D721Med (cell line): ENCODE data around the gene GOLPH3.

Experiments used
- DNase-seq: peaks from one replicate; pipeline ENCODE4 v3.0.0; 2011; ENCODE audit warnings: low spot score; ENCODE audit not compliant: insufficient read length
- FAIRE-seq: peaks from 2 replicates; lab custom pipeline; 2011; peaks lifted over from hg19 to GRCh38; lab: Jason Lieb, UNC
- TF ChIP-seq, protein P1 (sequence below): IDR thresholded peaks from 2 replicates; pipeline ENCODE4 v1.5.1; 2012; ENCODE audit warnings: mild to moderate bottlenecking, control low read depth; ENCODE audit not compliant: insufficient read depth; ENCODE audit errors: missing control alignments

Gene GOLPH3

DNA sequence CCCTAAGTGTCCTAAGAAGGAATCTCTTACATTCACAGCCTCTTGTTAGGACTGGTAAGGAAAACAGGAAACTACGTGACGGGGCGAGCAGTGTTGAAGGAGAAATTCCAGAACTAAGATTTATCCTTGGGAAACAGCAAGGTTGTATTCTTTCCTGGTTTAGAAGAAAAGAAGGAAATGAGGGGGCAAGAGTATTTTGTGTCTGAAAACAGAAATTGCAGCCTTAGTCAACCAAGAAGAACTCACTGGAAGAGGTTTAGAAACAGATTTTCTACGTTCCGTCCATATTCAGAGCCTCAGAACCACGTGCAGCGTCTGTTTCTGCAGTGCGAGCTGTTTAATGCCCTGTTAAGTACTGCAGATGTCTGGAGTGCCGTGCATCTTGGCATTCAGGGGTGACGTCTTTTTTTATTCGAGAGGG lies 75.2 kb downstream of the GOLPH3 start:
- no peak for FAIRE-seq
- DNase-seq = no peak
- TF ChIP-seq, protein P1, sequence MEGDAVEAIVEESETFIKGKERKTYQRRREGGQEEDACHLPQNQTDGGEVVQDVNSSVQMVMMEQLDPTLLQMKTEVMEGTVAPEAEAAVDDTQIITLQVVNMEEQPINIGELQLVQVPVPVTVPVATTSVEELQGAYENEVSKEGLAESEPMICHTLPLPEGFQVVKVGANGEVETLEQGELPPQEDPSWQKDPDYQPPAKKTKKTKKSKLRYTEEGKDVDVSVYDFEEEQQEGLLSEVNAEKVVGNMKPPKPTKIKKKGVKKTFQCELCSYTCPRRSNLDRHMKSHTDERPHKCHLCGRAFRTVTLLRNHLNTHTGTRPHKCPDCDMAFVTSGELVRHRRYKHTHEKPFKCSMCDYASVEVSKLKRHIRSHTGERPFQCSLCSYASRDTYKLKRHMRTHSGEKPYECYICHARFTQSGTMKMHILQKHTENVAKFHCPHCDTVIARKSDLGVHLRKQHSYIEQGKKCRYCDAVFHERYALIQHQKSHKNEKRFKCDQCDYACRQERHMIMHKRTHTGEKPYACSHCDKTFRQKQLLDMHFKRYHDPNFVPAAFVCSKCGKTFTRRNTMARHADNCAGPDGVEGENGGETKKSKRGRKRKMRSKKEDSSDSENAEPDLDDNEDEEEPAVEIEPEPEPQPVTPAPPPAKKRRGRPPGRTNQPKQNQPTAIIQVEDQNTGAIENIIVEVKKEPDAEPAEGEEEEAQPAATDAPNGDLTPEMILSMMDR = no peak

DNA sequence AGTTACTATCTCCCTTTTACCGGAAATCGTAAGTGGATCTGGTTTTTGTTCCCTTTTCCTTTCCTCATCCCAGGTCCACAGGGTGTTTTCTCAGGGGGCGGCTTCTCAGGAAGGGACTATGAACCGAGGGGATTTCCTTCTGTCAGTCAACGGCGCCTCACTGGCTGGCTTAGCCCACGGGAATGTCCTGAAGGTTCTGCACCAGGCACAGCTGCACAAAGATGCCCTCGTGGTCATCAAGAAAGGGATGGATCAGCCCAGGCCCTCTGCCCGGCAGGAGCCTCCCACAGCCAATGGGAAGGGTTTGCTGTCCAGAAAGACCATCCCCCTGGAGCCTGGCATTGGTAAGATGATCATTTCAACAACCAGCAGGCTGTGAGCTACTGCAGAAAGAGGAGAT lies 75.8 kb downstream of the GOLPH3 start:
- no peak for FAIRE-seq
- TF ChIP-seq, protein P1 = no peak
- DNase-seq = no peak

DNA sequence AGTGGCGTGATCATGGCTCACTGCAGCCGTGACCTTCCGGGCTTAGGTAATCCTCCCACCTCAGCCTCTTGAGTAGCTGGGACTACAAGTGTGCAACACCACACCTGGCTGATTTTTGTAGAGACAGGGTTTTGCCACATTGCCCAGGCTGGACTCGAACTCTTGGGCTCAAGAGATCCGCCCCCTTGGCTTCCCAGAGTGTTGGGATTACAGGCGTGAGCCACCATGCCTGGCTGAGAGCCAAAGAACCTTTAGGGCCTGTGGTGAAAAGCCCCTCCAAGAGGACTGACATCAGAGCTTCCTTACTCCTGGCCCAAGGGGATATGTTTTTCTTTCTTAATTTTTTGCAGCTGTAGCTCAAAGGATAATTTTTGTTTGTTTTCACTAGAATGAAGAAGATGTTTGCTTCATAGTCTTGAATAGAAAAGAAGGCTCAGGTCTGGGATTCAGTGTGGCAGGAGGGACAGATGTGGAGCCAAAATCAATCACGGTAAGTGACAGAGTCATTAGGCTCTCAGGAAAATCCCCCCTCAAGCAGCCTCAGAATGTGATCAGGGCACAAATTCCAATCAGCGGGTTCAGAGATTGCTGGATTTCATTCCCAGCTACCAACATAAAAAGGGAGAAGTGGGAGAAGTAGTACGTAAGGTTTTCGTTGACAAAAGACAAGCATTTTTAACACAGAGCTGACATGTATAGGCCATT lies 77.1 kb downstream of the GOLPH3 start:
- FAIRE-seq (no peak), DNase-seq (no peak)
- TF ChIP-seq, protein P1 = no peak

DNA sequence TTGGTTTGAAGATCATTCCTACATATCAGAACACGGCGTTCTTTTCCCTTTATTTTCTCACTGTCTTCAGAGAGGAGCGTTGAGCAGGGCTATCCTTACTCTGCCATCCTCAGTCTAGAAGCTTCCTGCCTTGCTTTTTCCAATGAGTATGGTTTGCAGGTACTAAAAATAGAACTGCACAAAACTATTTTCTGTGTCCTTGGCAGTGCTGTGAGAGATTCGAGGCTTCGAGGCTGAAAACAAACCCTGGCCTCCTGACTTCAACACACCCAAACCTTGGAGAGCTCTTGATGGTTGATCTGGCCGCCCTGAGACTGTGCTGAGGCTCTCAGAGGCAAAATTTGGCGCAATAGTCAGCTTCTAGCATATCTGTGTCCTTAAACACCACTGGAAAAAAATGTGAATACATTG lies 78.9 kb downstream of the GOLPH3 start:
- DNase-seq = no peak
- TF ChIP-seq, protein P1 = no peak
- no peak for FAIRE-seq

DNA sequence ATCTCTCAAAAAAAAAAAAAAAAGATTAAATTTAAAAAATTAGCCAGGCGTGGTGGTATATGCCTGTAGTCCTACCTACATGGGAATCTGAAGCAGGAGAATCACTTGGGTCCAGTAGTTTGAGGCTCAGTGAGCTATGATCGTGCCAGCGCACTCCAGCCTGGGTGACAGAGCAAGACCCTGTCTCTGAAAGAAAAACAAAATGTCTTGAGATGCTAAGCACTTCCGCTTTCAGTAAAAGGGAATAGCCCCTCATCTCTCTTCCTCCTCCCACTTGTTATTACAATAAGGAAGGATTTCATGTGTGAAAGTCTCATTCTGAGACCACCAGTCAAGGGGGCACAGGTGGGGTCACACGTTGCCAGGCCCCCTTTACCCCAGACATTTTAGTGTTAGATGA lies 79.4 kb downstream of the GOLPH3 start:
- FAIRE-seq = no peak
- DNase-seq = no peak
- TF ChIP-seq, protein P1 = no peak

DNA sequence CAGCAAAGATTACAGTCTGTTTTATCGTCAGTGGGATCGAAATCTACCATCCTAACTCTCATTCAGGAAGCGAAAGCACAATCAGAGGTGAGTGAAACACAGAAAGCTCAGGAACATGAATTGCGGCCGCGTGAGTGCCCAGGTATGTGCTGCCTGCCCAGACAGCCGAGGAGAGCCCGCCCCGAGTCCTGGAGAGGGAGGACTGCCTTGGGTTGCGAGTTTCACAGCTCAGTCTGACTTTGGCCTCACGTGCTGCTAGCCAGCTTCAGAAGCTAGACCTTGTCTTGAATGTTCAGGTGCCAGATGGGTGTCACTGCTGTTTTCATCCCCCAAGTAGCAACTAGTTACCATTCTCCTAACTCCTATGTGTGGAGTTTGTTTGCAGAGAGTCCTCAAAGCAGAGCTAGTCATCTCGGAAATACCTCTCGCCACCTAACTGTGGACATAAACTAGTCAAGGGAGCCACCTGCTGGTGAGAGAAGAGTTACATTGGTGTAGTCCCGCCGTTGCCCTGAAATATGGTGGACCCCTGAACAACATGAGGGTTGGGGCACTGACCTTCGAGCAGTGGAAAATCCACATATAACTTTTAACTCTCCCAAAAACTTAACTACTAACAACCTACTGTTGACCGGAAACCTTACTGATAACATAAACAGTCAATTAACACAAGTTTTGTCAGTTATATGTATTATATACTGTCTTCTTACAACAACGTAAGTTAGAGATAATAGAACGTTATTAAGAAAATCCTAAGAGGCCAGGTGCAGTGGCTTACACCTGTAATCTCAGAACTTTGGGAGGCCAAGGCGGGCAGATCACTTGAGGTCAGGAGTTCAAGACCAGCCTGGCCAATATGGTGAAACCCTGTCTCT lies 80.9 kb downstream of the GOLPH3 start:
- FAIRE-seq (no peak), DNase-seq (peak; percentile 53)
- TF ChIP-seq, protein P1 = peak; percentile 89

DNA sequence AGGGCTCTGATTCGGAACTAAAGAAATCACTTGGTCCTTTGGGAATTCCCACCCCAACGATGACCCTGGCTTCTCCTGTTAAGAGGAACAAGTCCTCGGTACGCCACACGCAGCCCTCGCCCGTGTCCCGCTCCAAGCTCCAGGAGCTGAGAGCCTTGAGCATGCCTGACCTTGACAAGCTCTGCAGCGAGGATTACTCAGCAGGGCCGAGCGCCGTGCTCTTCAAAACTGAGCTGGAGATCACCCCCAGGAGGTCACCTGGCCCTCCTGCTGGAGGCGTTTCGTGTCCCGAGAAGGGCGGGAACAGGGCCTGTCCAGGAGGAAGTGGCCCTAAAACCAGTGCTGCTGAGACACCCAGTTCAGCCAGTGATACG lies 83.4 kb downstream of the GOLPH3 start:
- FAIRE-seq (no peak), DNase-seq (no peak)
- TF ChIP-seq, protein P1 = no peak
